Loucy (cell line): ENCODE results near the gene RNU2-1.

Experiments
- H2AFZ ChIP-seq: fragments of 200-600 bp; sonication (generic); 2 replicates; pipeline ENCODE4 v1.6.0; 2016; ENCODE audit warnings: antibody characterized with exemption, mild to moderate bottlenecking, low read length, moderate library complexity
- H3F3A ChIP-seq: fragments of 200-600 bp; 2 replicates; pipeline ENCODE4 v1.6.0; 2016; ENCODE audit warnings: antibody characterized with exemption, low read depth, mild to moderate bottlenecking
- H3K27me3 ChIP-seq: fragments of 200-600 bp; sonication (generic); 2 replicates; pipeline ENCODE4 v1.6.1; 2014; ENCODE audit warnings: low read length, mild to moderate bottlenecking; ENCODE audit not compliant: insufficient read depth, poor library complexity, severe bottlenecking
- H3K36me3 ChIP-seq: fragments of 200-600 bp; sonication (generic); 2 replicates; pipeline ENCODE4 v1.6.1; 2016; ENCODE audit warnings: low read length; ENCODE audit not compliant: insufficient read depth
- H3K4me1 ChIP-seq: fragments of 200-600 bp; sonication (generic); 2 replicates; pipeline ENCODE4 v1.5.1; 2014; ENCODE audit warnings: low read length, mild to moderate bottlenecking; ENCODE audit not compliant: insufficient read depth, poor library complexity, severe bottlenecking
- H3K4me2 ChIP-seq: fragments of 200-600 bp; sonication (generic); 2 replicates; pipeline ENCODE4 v1.6.0; 2014; ENCODE audit warnings: antibody characterized with exemption, low read length, low read depth, mild to moderate bottlenecking; ENCODE audit not compliant: poor library complexity, severe bottlenecking
- H3K4me3 ChIP-seq: fragments of 200-600 bp; sonication (generic); 2 replicates; pipeline ENCODE4 v1.5.1; 2014; ENCODE audit warnings: low read length, mild to moderate bottlenecking, mixed read lengths; ENCODE audit not compliant: poor library complexity, severe bottlenecking
- H3K79me2 ChIP-seq: fragments of 200-600 bp; sonication (generic); 2 replicates; pipeline ENCODE4 v1.6.1; 2014; ENCODE audit warnings: low read length; ENCODE audit not compliant: insufficient read depth
- H3K9ac ChIP-seq: fragments of 200-600 bp; sonication (generic); 2 replicates; pipeline ENCODE4 v1.6.0; 2014; ENCODE audit warnings: mild to moderate bottlenecking, low read depth, low read length, moderate library complexity; ENCODE audit not compliant: poor library complexity, severe bottlenecking
- H3K9me2 ChIP-seq: fragments of 200-600 bp; sonication (generic); replicated peaks from 2 replicates; pipeline ENCODE4 v1.6.1; 2016; ENCODE audit warnings: low read depth, low read length, mixed read lengths
- H3K9me3 ChIP-seq: fragments of 200-600 bp; sonication (generic); 2 replicates; pipeline ENCODE4 v1.6.1; 2014; ENCODE audit warnings: mild to moderate bottlenecking, antibody characterized with exemption, low read length, low read depth; ENCODE audit not compliant: insufficient read depth
- H4K20me1 ChIP-seq: fragments of 200-600 bp; sonication (generic); 2 replicates; pipeline ENCODE4 v1.6.0; 2014; ENCODE audit warnings: antibody characterized with exemption, low read length, mild to moderate bottlenecking; ENCODE audit not compliant: insufficient read depth, poor library complexity, severe bottlenecking
- EZH2phosphoT487 ChIP-seq: fragments of 200-600 bp; IDR thresholded peaks from 2 replicates; pipeline ENCODE4 v1.6.1; 2018; ENCODE audit warnings: antibody characterized with exemption, mild to moderate bottlenecking, moderate library complexity, borderline replicate concordance
- TF ChIP-seq, protein P1 (sequence below): fragments of 200-600 bp; sonication (generic); conservative IDR thresholded peaks from 2 replicates; pipeline ENCODE4 v1.5.1; 2014; ENCODE audit warnings: mild to moderate bottlenecking, antibody characterized with exemption, low read length

RNU2-1 gene

DNA sequence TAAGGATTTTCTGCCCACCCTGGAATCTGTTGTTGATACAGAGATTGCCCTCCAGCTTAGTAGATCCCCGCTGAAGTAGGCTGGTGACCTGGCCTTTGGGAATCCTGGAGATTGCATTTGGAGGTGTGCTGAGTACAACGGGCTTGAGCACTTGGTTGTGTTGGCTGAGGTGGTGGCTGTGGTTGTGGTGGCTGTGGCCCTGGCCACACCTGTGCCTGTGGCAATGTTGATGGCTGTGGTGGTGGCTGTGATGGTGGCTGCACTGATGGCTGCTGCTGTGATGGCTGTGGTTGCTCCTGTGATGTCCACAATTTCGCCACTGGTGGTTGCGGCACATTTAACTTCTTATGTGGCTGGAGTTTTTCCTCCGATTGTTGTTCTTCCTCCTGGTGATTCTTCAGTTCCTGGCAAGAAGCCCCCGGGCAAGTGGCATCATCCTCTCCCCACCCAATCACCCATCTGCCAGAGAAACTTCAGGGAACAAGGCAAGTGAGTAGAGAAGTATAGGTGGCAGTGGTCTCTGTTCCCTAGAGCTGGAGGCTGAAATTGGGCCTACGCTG, 9.6 kb downstream of the RNU2-1 start:
- no peaks in the 10 kb centered on the region for H3F3A ChIP-seq
- TF ChIP-seq, protein P1, sequence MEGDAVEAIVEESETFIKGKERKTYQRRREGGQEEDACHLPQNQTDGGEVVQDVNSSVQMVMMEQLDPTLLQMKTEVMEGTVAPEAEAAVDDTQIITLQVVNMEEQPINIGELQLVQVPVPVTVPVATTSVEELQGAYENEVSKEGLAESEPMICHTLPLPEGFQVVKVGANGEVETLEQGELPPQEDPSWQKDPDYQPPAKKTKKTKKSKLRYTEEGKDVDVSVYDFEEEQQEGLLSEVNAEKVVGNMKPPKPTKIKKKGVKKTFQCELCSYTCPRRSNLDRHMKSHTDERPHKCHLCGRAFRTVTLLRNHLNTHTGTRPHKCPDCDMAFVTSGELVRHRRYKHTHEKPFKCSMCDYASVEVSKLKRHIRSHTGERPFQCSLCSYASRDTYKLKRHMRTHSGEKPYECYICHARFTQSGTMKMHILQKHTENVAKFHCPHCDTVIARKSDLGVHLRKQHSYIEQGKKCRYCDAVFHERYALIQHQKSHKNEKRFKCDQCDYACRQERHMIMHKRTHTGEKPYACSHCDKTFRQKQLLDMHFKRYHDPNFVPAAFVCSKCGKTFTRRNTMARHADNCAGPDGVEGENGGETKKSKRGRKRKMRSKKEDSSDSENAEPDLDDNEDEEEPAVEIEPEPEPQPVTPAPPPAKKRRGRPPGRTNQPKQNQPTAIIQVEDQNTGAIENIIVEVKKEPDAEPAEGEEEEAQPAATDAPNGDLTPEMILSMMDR, result no peak
- no peak for TF ChIP-seq EZH2phosphoT487
- no peaks in the 10 kb centered on the region for H3K9me2 ChIP-seq
- H3K79me2 ChIP-seq, result no peaks in the 10 kb centered on the region
- no peaks in the 10 kb centered on the region for H3K36me3 ChIP-seq
- H2AFZ ChIP-seq, result no peak overlapping the region
- H3K9ac ChIP-seq, result no peak overlapping the region
- no peak overlapping the region for H3K4me2 ChIP-seq
- H3K4me3 ChIP-seq, result no peak overlapping the region
- no peaks in the 10 kb centered on the region for H3K9me3 ChIP-seq
- H3K4me1 ChIP-seq, result no peaks in the 10 kb centered on the region
- no peaks in the 10 kb centered on the region for H4K20me1 ChIP-seq
- H3K27me3 ChIP-seq, result no peaks in the 10 kb centered on the region

DNA sequence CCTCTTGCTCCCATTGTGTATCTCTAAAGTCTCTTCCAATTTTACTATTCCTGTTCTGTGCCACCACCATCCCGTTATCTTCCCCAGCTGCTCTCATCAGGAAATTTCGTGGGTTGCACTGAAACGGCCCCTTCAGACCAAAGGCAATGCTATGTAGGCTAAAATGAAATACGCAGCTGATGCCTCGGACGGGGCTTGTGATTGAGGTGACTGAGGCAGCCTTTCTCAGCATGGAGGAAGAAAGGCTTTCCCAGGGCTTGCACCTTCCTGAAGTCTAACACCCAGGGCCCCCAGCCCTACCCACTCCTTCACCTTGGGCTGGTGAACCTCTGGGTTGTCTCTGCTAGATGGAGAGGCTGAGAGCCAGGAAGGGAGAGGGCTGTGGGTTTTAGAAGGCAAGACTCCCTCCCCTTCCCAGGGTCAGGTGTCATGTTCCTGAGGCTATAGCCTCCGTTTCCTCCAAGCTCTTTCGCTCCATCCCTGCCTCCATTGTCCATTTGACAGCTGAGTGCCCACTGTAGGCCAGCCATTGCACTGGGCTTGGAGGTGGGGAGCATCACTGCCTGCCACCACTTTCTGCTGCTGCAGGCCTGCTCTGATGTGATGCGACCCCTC, 13.2 kb downstream of the RNU2-1 start:
- Histone ChIP-seq H2AFZ (no peak overlapping the region), H3K4me3 (no peak overlapping the region), H3F3A (no peaks in the 10 kb centered on the region), H3K4me1 (peaks cover 14% of the 10 kb centered on the region), H3K79me2 (no peaks in the 10 kb centered on the region), H4K20me1 (no peaks in the 10 kb centered on the region), H3K9me2 (no peaks in the 10 kb centered on the region), H3K36me3 (no peaks in the 10 kb centered on the region), H3K27me3 (no peaks in the 10 kb centered on the region), H3K9ac (no peak overlapping the region), H3K9me3 (no peaks in the 10 kb centered on the region), H3K4me2 (no peak overlapping the region)
- TF ChIP-seq, protein P1, result no peak
- TF ChIP-seq EZH2phosphoT487, result no peak

DNA sequence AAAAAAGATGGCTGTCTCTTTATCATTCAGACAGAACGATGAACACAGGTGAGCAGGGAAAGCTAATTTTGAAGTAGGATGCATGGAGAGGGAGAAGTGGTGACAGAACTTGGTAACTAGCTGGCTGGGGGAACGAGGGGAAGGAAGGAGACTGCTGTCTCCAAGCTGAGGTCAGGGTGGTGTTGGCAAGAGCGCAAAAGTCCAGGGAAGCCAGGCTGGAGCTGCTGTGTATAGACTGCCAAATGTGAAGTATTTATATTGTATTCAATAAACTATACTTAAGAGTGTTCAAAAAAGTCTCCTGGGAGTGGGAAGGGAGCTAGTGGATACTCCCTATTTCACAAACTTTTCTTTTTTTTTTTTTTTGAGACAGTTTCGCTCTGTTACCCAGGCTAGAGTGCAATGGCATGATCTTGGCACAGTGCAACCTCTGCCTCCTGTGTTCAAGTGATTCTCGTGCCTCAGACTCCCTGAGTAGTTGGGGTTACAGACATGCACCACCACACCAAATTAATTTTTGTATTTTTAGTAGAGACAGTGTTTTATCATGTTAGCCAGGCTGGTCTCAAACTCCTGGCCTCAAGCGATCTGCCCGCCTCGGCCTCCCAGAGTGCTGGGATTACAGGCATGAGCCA, 13.9 kb downstream of the RNU2-1 start:
- Histone ChIP-seq H3K4me3 (no peak overlapping the region), H3K36me3 (no peaks in the 10 kb centered on the region), H3F3A (no peaks in the 10 kb centered on the region), H3K9ac (no peak overlapping the region), H3K79me2 (no peaks in the 10 kb centered on the region), H4K20me1 (no peaks in the 10 kb centered on the region), H3K4me2 (no peak overlapping the region), H3K9me2 (no peaks in the 10 kb centered on the region), H2AFZ (no peak overlapping the region), H3K4me1 (peaks cover 14% of the 10 kb centered on the region), H3K9me3 (no peaks in the 10 kb centered on the region), H3K27me3 (no peaks in the 10 kb centered on the region)
- TF ChIP-seq, protein P1, result no peak
- no peak for TF ChIP-seq EZH2phosphoT487
